GM12878 (cell line): ENCODE data around the gene PSMC3IP. TPM values are rescaled to one million over a fixed set of nuclear protein-coding genes. Genes with fewer than 3 reads are reported as not detected.

Experiments
- ATAC-seq: fragments of 200-7000 bp; cut with Tn5 transposase; 3 replicates; pipeline ENCODE4 v1.9.1; 2020; ENCODE audit warnings: mild to moderate bottlenecking, moderate library complexity
- BruUV-seq: library from RNA; stranded (reverse); fragments of 400-500 nt; replicated peaks from 2 replicates; lab custom pipeline; 2021; lab: Mats Ljungman, UMichigan
- CTCF ChIA-PET: fragments of 300-600 bp; sonication (Branson Sonifier 250); formaldehyde crosslinking; extraction: SDS; loops from one replicate; lab custom pipeline; 2021; ENCODE audit warnings: inconsistent platforms; lab: Yijun Ruan, JAX
- POLR2A ChIA-PET: fragments of 350-600 bp; formaldehyde crosslinking; extraction: SDS; loops from one replicate; lab custom pipeline; 2021; ENCODE audit warnings: inconsistent platforms; lab: Charles Lee
- RAD21 ChIA-PET: fragments of 300-600 bp; sonication (Branson Sonifier 250); formaldehyde crosslinking; loops from one replicate; lab custom pipeline; 2023; ENCODE audit warnings: antibody characterized with exemption; ENCODE audit not compliant: unreplicated experiment; lab: Charles Lee
- SMC1A ChIA-PET: fragments of 300-600 bp; sonication (Branson Sonifier 250); formaldehyde crosslinking; loops from one replicate; lab custom pipeline; 2023; ENCODE audit not compliant: unreplicated experiment, uncharacterized antibody; lab: Charles Lee
- DNase-seq: peaks from one replicate; pipeline ENCODE4 v3.0.0-alpha.2; 2011; ENCODE audit warnings: low read depth, low spot score
- FAIRE-seq: peaks from 3 replicates; lab custom pipeline; 2011; peaks lifted over from hg19 to GRCh38; lab: Jason Lieb, UNC
- H2AFZ ChIP-seq: 2 replicates; pipeline ENCODE4 v1.6.0; 2011; ENCODE audit warnings: low read depth, low read length, control low read depth; ENCODE audit not compliant: control insufficient read depth
- H3K27ac ChIP-seq: 2 replicates; pipeline ENCODE4 v1.5.1; 2011; ENCODE audit warnings: control low read depth; ENCODE audit not compliant: control insufficient read depth, insufficient read depth
- H3K27me3 ChIP-seq, 2 experiments: replicated peaks in 1 of 2; 2 replicates each; pipeline versions ENCODE4 v1.6.0 to v1.6.1; 2011; ENCODE audit warnings: low read length in 1 of 2; ENCODE audit not compliant: control insufficient read depth in 2 of 2, insufficient read depth in 2 of 2
- H3K36me3 ChIP-seq, 2 experiments: 2 replicates each; pipeline ENCODE4 v1.5.1; 2011; ENCODE audit warnings: low read length in 1 of 2; ENCODE audit not compliant: control insufficient read depth in 2 of 2, insufficient read depth in 2 of 2
- H3K4me1 ChIP-seq: 2 replicates; pipeline ENCODE4 v1.6.1; 2011; ENCODE audit warnings: mild to moderate bottlenecking, low read length, moderate library complexity, mixed read lengths; ENCODE audit not compliant: control insufficient read depth, insufficient read depth
- H3K4me2 ChIP-seq: 2 replicates; pipeline ENCODE4 v1.6.0; 2011; ENCODE audit warnings: control low read depth; ENCODE audit not compliant: control insufficient read depth, insufficient read depth
- H3K4me3 ChIP-seq: fragments of 200-600 bp; sonication (generic); 2 replicates; pipeline ENCODE4 v1.5.1; 2016
- H3K79me2 ChIP-seq: 2 replicates; pipeline ENCODE4 v1.6.0; 2011; ENCODE audit warnings: low read length; ENCODE audit not compliant: control insufficient read depth, insufficient read depth
- H3K9ac ChIP-seq: 2 replicates; pipeline ENCODE4 v1.8.0; 2011; ENCODE audit warnings: low read length, control low read depth, mixed read lengths; ENCODE audit not compliant: control insufficient read depth, insufficient read depth
- H3K9me3 ChIP-seq: replicated peaks from 3 replicates; pipeline ENCODE4 v1.5.1; 2011; ENCODE audit warnings: mild to moderate bottlenecking, low read length; ENCODE audit not compliant: control insufficient read depth, insufficient read depth
- H4K20me1 ChIP-seq: 2 replicates; pipeline ENCODE4 v1.6.0; 2011; ENCODE audit not compliant: control insufficient read depth, insufficient read depth
- ATF7 ChIP-seq: fragments of 450-650 bp; IDR thresholded peaks from 2 replicates; pipeline ENCODE4 v1.6.1; 2016; ENCODE audit warnings: low read depth, mild to moderate bottlenecking
- ESRRA ChIP-seq: IDR thresholded peaks from 2 replicates; pipeline ENCODE4 v1.6.1; 2012; ENCODE audit warnings: mild to moderate bottlenecking, low read length, improper control_type of control experiment
- GABPA ChIP-seq: IDR thresholded peaks from 2 replicates; pipeline ENCODE4 v1.6.1; 2014; ENCODE audit warnings: antibody characterized with exemption, low read depth, mild to moderate bottlenecking, inconsistent platforms
- JUNB ChIP-seq: IDR thresholded peaks from 2 replicates; pipeline ENCODE4 v1.6.1; 2016; ENCODE audit warnings: antibody characterized with exemption, mild to moderate bottlenecking
- MTA3 ChIP-seq: IDR thresholded peaks from 2 replicates; pipeline ENCODE4 v1.6.1; 2012; ENCODE audit warnings: low read length, inconsistent platforms, borderline replicate concordance
- NBN ChIP-seq: fragments of 450-650 bp; IDR thresholded peaks from 2 replicates; pipeline ENCODE4 v1.6.1; 2016
- RB1 ChIP-seq: fragments of 450-650 bp; formaldehyde crosslinking; IDR thresholded peaks from 2 replicates; pipeline ENCODE4 v1.6.1; 2017; ENCODE audit warnings: mild to moderate bottlenecking, borderline replicate concordance
- SIN3A ChIP-seq: IDR thresholded peaks from 2 replicates; pipeline ENCODE4 v1.6.1; 2012; ENCODE audit warnings: low read depth, low read length, improper control_type of control experiment
- TBL1XR1 ChIP-seq: IDR thresholded peaks from 2 replicates; pipeline ENCODE4 v1.6.1; 2012; ENCODE audit warnings: low read depth, low read length, improper control_type of control experiment
- ZBTB11 ChIP-seq: fragments of 450-650 bp; formaldehyde crosslinking; IDR thresholded peaks from 2 replicates; pipeline ENCODE4 v1.5.0; 2022; ENCODE audit warnings: mild to moderate bottlenecking, missing genetic modification characterization
- ZNF24 ChIP-seq: fragments of 450-650 bp; IDR thresholded peaks from 2 replicates; pipeline ENCODE4 v1.6.1; 2017; ENCODE audit warnings: antibody characterized with exemption, mild to moderate bottlenecking
- WGBS: methylation state at CpG from one replicate; pipeline ENCODE4 v1.1.6; 2016; ENCODE audit warnings: low lambda C conversion rate; ENCODE audit not compliant: insufficient replicate concordance, insufficient coverage; ENCODE audit errors: missing lambda C conversion rate; 5-methylcytosine and 5-hydroxymethylcytosine counted together
- in situ Hi-C: fragments of 300-500 bp; cut with MboI; formaldehyde crosslinking; loops from 9 replicates; pipeline ENCODE4 v1.14.3; 2018; ENCODE audit warnings: mixed read lengths
- intact Hi-C: fragments of 100-400 bp; cut with micrococcal nuclease; formaldehyde crosslinking; loops from one replicate; pipeline ENCODE4 v1.14.2; 2022; ENCODE audit not compliant: unreplicated experiment
- polyA plus RNA-seq, 11 experiments: library from polyadenylated mRNA; depleted of rRNA in 4 of 11; unstranded in 6 of 11; stranded (reverse) in 5 of 11; fragments of >200 nt; fragmentation: Nextera tagmentation in 4 of 11; fragmentation: Illumina TruSeq in 1 of 11; extraction: Ambion mirVana in 4 of 11; extraction: Trizol in 1 of 11; gene quantifications; 1 replicate in 1 of 11; 2 replicates in 10 of 11; pipeline versions ENCODE4 v1.2.1 to v1.2.3, GENCODE V29; 2011 to 2016; ENCODE audit warnings: inconsistent platforms in 2 of 11, missing spikeins in 2 of 11, low read depth in 1 of 11
- total RNA-seq, 4 experiments: library from RNA; depleted of rRNA in 3 of 4; stranded (reverse); fragments of >200 nt in 3 of 4; fragmentation: Illumina TruSeq in 1 of 4; extraction: Trizol in 1 of 4; gene quantifications; 2 replicates each; pipeline versions ENCODE4 v1.2.1 to v1.2.3, GENCODE V29; 2013 to 2021
- TF ChIP-seq, protein P1 (sequence below): IDR thresholded peaks from 2 replicates; pipeline ENCODE4 v1.6.1; 2012; ENCODE audit warnings: low read depth, low read length, improper control_type of control experiment

The PSMC3IP gene
- total and polyA plus RNA-seq, 10 of the 15 experiments (the other 5 are each of a cell fraction or from before 2014, with no cell fraction given): 6.8 to 34.5 (median 17.7) TPM

GRCh38 chr17:42574463-42574862, 3.1 kb downstream of the PSMC3IP start:
- H3K4me2 ChIP-seq: no peak overlapping the region
- DNase-seq (no peak), ATAC-seq (no peak), FAIRE-seq (no peak)
- H3K79me2 ChIP-seq: peaks cover 16% of the 10 kb centered on the region
- intact Hi-C loops: loop anchor here (10.0 kb wide), 1 partner anchor 360 kb away; no protein-coding TSS in a partner anchor
- no peak overlapping the region for H3K27ac ChIP-seq
- SMC1A ChIA-PET: interaction anchor here (1.3 kb wide), 1 partner anchor 33 kb away, joined by 3 read pairs; no protein-coding TSS in a partner anchor
- H3K4me3 ChIP-seq: no peak overlapping the region
- CTCF ChIA-PET: interaction anchor here (1.0 to 6.8 kb wide), 2 partner anchors 12 to 186 kb away, joined by 3 to 164 read pairs; partner anchors contain the start of genes COASY and RAMP2
- POLR2A ChIA-PET: interaction anchor here (1.5 kb wide), 1 partner anchor 44 kb away, joined by 3 read pairs; no protein-coding TSS in a partner anchor
- H2AFZ ChIP-seq: no peak overlapping the region
- no TSS peak for BruUV-seq
- H3K9me3 ChIP-seq: no peaks in the 10 kb centered on the region
- H4K20me1 ChIP-seq: peaks cover 2% of the 10 kb centered on the region; the same call in 1 of the 2 replicates
- TF ChIP-seq ESRRA (no peak), ZNF24 (no peak), SIN3A (no peak), ATF7 (no peak)
- in situ Hi-C loops: loop anchor here (10.0 kb wide), 1 partner anchor 190 kb away; the partner anchor contains the start of gene RAMP2
- RAD21 ChIA-PET: no interaction called here
- H3K4me1 ChIP-seq: peaks cover 4% of the 10 kb centered on the region
- no peaks in the 10 kb centered on the region for H3K27me3 ChIP-seq
- peaks cover 17 to 29% of the 10 kb centered on the region in 2 experiments for H3K36me3 ChIP-seq
- WGBS: 94% methylated on average over 3 of the region's 3 CpGs
- no peak overlapping the region for H3K9ac ChIP-seq

- Histone ChIP-seq H3K4me1 (0 out of 2 replicates have a peak, but pooled peaks cover 3% of the 10 kb centered on the region), H2AFZ (no peak overlapping the region), H3K79me2 (peaks cover 15% of the 10 kb centered on the region), H3K4me2 (no peak overlapping the region), H3K9me3 (no peaks in the 10 kb centered on the region), H3K27ac (no peak overlapping the region), H3K9ac (no peak overlapping the region), H3K36me3 (peaks cover 17 to 40% of the 10 kb centered on the region in 2 experiments), H3K27me3 (no peaks in the 10 kb centered on the region), H3K4me3 (no peak overlapping the region), H4K20me1 (peaks cover 2% of the 10 kb centered on the region; the same call in 1 of the 2 replicates)
- intact Hi-C loops: loop anchor here (10.0 kb wide), 1 partner anchor 362 kb away; no protein-coding TSS in a partner anchor
- POLR2A ChIA-PET: interaction anchor here (1.0 kb wide), 1 partner anchor 24 kb away, joined by 3 read pairs; no protein-coding TSS in a partner anchor
- ATAC-seq (no peak), DNase-seq (no peak), FAIRE-seq (no peak)
- BruUV-seq: no TSS peak
- SMC1A ChIA-PET: interaction anchor here (1.3 kb wide), 1 partner anchor 32 kb away, joined by 3 read pairs; no protein-coding TSS in a partner anchor
- WGBS: 71% methylated on average over 4 of the region's 4 CpGs
- in situ Hi-C loops: loop anchor here (10.0 kb wide), 1 partner anchor 192 kb away; the partner anchor contains the start of gene RAMP2
- RAD21 ChIA-PET: no interaction called here
- CTCF ChIA-PET: no interaction called here
- TF ChIP-seq, protein P1, sequence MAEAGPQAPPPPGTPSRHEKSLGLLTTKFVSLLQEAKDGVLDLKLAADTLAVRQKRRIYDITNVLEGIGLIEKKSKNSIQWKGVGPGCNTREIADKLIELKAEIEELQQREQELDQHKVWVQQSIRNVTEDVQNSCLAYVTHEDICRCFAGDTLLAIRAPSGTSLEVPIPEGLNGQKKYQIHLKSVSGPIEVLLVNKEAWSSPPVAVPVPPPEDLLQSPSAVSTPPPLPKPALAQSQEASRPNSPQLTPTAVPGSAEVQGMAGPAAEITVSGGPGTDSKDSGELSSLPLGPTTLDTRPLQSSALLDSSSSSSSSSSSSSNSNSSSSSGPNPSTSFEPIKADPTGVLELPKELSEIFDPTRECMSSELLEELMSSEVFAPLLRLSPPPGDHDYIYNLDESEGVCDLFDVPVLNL: no peak
- TF ChIP-seq ZBTB11 (CRISPR knock-in tag): no peak
- no peak for TF ChIP-seq RB1
- TF ChIP-seq TBL1XR1: no peak
- no peak for TF ChIP-seq GABPA
- TF ChIP-seq MTA3: no peak
- TF ChIP-seq ATF7: no peak
- no peak for TF ChIP-seq NBN
- TF ChIP-seq JUNB: no peak
Observed at GRCh38 chr17:42573095-42573494, 4.4 kb downstream of the PSMC3IP start.
